OCI-LY1 (cell line): ENCODE results near the gene HDAC1.

Experiments
- H2AFZ ChIP-seq: fragments of 200-600 bp; sonication (generic), shearing (Covaris generic); 2 replicates; pipeline ENCODE4 v1.6.0; 2014; ENCODE audit warnings: antibody characterized with exemption, mild to moderate bottlenecking, low read length
- H3F3A ChIP-seq: fragments of 200-600 bp; sonication (generic), shearing (Covaris generic); 2 replicates; pipeline ENCODE4 v1.6.0; 2014; ENCODE audit warnings: mild to moderate bottlenecking, antibody characterized with exemption, low read length, moderate library complexity; ENCODE audit not compliant: insufficient read depth
- H3K27ac ChIP-seq: fragments of 200-600 bp; sonication (generic); 2 replicates; pipeline ENCODE4 v1.5.1; 2014; ENCODE audit warnings: low read length, mixed run types, mild to moderate bottlenecking, low read depth; ENCODE audit not compliant: poor library complexity, severe bottlenecking
- H3K27me3 ChIP-seq: fragments of 200-600 bp; sonication (generic); 2 replicates; pipeline ENCODE4 v1.6.0; 2014; ENCODE audit warnings: antibody characterized with exemption, mild to moderate bottlenecking, low read length, moderate library complexity; ENCODE audit not compliant: insufficient read depth
- H3K36me3 ChIP-seq: fragments of 200-600 bp; sonication (generic); 2 replicates; pipeline ENCODE4 v1.6.1; 2014; ENCODE audit warnings: mild to moderate bottlenecking, antibody characterized with exemption, low read length, moderate library complexity, mixed read lengths; ENCODE audit not compliant: insufficient read depth
- H3K4me1 ChIP-seq: fragments of 200-600 bp; sonication (generic); 2 replicates; pipeline ENCODE4 v1.5.1; 2014; ENCODE audit warnings: mild to moderate bottlenecking, low read length, moderate library complexity; ENCODE audit not compliant: insufficient read depth, severe bottlenecking
- H3K4me2 ChIP-seq: fragments of 200-600 bp; sonication (generic), shearing (Covaris generic); 2 replicates; pipeline ENCODE4 v1.6.1; 2014; ENCODE audit warnings: low read length
- H3K4me3 ChIP-seq: fragments of 200-600 bp; sonication (generic); 2 replicates; pipeline ENCODE4 v1.5.1; 2014; ENCODE audit warnings: low read length, low read depth, mild to moderate bottlenecking, mixed read lengths; ENCODE audit not compliant: poor library complexity, severe bottlenecking
- H3K79me2 ChIP-seq: fragments of 200-600 bp; shearing (Covaris generic); 2 replicates; pipeline ENCODE4 v1.6.1; 2016; ENCODE audit warnings: mixed run types, low read length, mixed read lengths; ENCODE audit not compliant: insufficient read depth
- H3K9ac ChIP-seq: fragments of 200-600 bp; sonication (generic), shearing (Covaris generic); 2 replicates; pipeline ENCODE4 v1.6.1; 2014; ENCODE audit warnings: mild to moderate bottlenecking, low read length, mixed read lengths
- H3K9me2 ChIP-seq: fragments of 200-600 bp; sonication (generic), shearing (Covaris generic); 2 replicates; pipeline ENCODE4 v1.6.1; 2014; ENCODE audit warnings: low read depth, mild to moderate bottlenecking, low read length, mixed read lengths
- H3K9me3 ChIP-seq: fragments of 200-600 bp; shearing (Covaris generic); 2 replicates; pipeline ENCODE4 v1.6.1; 2014; ENCODE audit warnings: low read length, mixed read lengths
- H4K20me1 ChIP-seq: fragments of 200-600 bp; sonication (generic), shearing (Covaris generic); 2 replicates; pipeline ENCODE4 v1.6.0; 2016; ENCODE audit warnings: mild to moderate bottlenecking, low read length; ENCODE audit not compliant: insufficient read depth
- EZH2 ChIP-seq: fragments of 200-600 bp; sonication (generic), shearing (Covaris generic); IDR thresholded peaks from 2 replicates; pipeline ENCODE4 v1.8.0; 2017; ENCODE audit warnings: borderline replicate concordance, mixed run types, mild to moderate bottlenecking, antibody characterized with exemption, low read length, moderate library complexity, mixed read lengths
- TF ChIP-seq, protein P1 (sequence below): fragments of 200-600 bp; sonication (generic), shearing (Covaris generic); IDR thresholded peaks from 2 replicates; pipeline ENCODE4 v1.5.1; 2017; ENCODE audit warnings: mild to moderate bottlenecking, antibody characterized with exemption, low read length, moderate library complexity, mixed read lengths

HDAC1 gene

DNA sequence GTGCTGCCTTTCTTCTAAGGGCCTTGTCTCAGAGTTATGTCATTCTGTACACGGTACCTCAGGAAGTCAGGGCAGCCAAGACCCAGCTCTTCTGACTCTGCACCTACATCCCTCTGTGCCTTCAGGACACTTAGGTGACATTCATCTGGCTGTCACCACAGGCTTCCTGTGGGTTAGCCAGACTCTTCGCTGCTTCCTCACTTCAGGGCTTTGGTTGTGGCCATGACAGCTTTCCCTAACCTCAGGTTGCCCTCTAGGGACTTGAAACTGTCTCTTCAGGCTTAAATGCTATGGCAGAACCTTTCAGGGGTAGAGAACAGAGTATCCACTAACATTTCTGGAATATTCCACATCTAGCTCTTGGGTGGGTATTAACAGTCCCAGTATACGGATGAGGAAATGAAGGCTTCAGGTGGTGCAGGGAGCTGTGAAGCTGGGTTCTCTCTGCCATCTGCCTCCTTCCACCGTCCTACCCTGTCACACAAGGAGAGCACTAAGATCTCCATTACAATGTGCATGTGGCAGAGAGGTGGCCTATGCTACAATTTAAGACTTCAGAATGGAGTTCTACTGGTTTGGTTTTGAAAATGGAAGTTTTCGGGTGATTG, 80.4 kb downstream of the HDAC1 start:
- no peaks in the 10 kb centered on the region for H3K4me1 ChIP-seq
- H2AFZ ChIP-seq: no peak overlapping the region
- no peaks in the 10 kb centered on the region for H3K9me3 ChIP-seq
- no peaks in the 10 kb centered on the region for H4K20me1 ChIP-seq
- TF ChIP-seq, protein P1, sequence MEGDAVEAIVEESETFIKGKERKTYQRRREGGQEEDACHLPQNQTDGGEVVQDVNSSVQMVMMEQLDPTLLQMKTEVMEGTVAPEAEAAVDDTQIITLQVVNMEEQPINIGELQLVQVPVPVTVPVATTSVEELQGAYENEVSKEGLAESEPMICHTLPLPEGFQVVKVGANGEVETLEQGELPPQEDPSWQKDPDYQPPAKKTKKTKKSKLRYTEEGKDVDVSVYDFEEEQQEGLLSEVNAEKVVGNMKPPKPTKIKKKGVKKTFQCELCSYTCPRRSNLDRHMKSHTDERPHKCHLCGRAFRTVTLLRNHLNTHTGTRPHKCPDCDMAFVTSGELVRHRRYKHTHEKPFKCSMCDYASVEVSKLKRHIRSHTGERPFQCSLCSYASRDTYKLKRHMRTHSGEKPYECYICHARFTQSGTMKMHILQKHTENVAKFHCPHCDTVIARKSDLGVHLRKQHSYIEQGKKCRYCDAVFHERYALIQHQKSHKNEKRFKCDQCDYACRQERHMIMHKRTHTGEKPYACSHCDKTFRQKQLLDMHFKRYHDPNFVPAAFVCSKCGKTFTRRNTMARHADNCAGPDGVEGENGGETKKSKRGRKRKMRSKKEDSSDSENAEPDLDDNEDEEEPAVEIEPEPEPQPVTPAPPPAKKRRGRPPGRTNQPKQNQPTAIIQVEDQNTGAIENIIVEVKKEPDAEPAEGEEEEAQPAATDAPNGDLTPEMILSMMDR: peak; percentile 40; the same call in 1 of the 2 replicates
- no peak for TF ChIP-seq EZH2
- no peak overlapping the region for H3K9ac ChIP-seq
- H3K36me3 ChIP-seq: peaks cover 66% of the 10 kb centered on the region
- H3K27me3 ChIP-seq: no peaks in the 10 kb centered on the region
- H3K4me3 ChIP-seq: no peak overlapping the region
- H3F3A ChIP-seq: no peaks in the 10 kb centered on the region
- H3K9me2 ChIP-seq: no peaks in the 10 kb centered on the region
- H3K4me2 ChIP-seq: no peak overlapping the region
- no peaks in the 10 kb centered on the region for H3K79me2 ChIP-seq
- no peak overlapping the region for H3K27ac ChIP-seq

DNA sequence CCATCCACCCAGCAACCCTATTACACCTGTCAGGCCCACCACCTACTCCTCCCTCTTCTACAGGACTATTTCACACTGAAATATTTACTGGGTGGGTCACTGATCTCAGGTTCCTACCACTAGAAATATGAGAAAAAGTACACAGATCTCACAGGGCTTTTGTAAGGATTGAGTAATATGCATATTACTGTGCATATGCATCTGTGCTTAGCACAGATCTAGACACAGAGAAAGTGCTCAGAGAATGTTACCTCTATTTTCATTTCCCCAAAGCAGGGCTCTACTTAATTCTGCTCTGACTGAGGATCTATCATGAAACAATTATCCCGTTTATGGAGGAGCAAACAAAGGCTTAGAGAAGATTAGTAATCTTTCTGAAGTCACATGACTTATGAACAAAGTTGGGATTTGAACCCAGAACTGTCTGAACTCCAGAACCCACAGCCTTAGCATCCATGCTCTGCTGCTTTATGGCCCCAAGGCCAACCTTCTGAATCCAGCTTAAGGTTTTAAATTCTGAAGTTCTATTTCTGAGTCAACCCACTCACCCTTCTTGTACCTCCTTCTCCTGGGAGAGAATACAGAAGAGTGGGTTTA, 82.2 kb downstream of the HDAC1 start:
- no peaks in the 10 kb centered on the region for H3K9me3 ChIP-seq
- no peaks in the 10 kb centered on the region for H3K9me2 ChIP-seq
- no peak overlapping the region for H3K9ac ChIP-seq
- no peak overlapping the region for H3K27ac ChIP-seq
- no peaks in the 10 kb centered on the region for H3K4me1 ChIP-seq
- H3K36me3 ChIP-seq: peaks cover 73% of the 10 kb centered on the region
- H3K79me2 ChIP-seq: no peaks in the 10 kb centered on the region
- no peak overlapping the region for H2AFZ ChIP-seq
- H3F3A ChIP-seq: no peaks in the 10 kb centered on the region
- no peaks in the 10 kb centered on the region for H3K27me3 ChIP-seq
- TF ChIP-seq, protein P1: no peak
- no peak for TF ChIP-seq EZH2
- H3K4me2 ChIP-seq: no peak overlapping the region
- H4K20me1 ChIP-seq: no peaks in the 10 kb centered on the region
- no peak overlapping the region for H3K4me3 ChIP-seq

DNA sequence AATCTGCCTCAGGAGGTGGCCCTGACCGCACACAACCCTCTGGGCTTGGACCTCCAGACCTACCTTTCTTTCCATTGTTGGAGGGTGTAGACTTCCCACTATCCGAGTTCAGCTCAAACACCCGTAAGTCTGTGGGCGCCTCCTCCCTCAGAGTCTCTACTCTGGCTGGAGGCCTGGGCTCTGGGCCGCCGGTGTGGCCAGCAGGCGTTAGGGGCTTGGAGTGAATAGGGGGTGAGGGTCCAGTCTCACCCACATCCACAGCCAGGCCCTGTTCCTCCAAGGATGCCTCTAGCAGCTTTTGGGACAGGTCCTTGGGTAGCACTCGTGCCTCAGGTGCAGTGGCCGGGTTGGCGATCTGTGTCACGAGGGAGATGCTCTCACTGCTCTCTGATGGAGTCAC, 84.3 kb downstream of the HDAC1 start:
- H3K36me3 ChIP-seq: peaks cover 89% of the 10 kb centered on the region
- no peaks in the 10 kb centered on the region for H3K4me1 ChIP-seq
- no peak overlapping the region for H2AFZ ChIP-seq
- no peak for TF ChIP-seq EZH2
- TF ChIP-seq, protein P1: no peak
- H3K4me3 ChIP-seq: no peak overlapping the region
- no peak overlapping the region for H3K9ac ChIP-seq
- no peaks in the 10 kb centered on the region for H3K79me2 ChIP-seq
- H3K27me3 ChIP-seq: no peaks in the 10 kb centered on the region
- no peaks in the 10 kb centered on the region for H3K9me3 ChIP-seq
- no peaks in the 10 kb centered on the region for H3F3A ChIP-seq
- no peaks in the 10 kb centered on the region for H4K20me1 ChIP-seq
- no peak overlapping the region for H3K4me2 ChIP-seq
- no peak overlapping the region for H3K27ac ChIP-seq
- H3K9me2 ChIP-seq: no peaks in the 10 kb centered on the region
